ENCODE measurements around the gene SPRYD4.

The SPRYD4 gene

DNA sequence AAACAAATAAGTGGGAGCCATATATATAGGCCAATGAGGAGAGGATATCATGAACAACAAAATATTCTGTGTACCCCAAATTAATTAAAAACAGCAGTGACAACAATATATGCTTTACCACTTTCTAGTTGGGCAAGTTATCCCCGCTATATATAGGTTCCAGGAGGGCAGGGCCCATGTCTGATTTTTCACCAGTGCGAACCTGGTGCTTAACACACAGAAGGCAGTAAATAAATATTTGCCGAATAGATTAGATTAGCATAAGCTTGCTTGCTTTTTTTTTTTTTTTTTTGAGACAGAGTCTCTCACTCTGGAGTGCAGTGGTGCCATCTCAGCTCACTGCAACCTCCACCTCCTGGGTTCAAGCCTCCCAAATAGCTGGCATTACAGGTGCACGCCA lies 10.6 kb upstream of the SPRYD4 start:
- no peak overlapping the region for H3K27ac ChIP-seq (ENCODE audit: low read depth, low read length)
- no peaks in the 10 kb centered on the region for H3K79me2 ChIP-seq (ENCODE audit: control insufficient read depth, low read length)
- no peaks in the 10 kb centered on the region for H3K9me2 ChIP-seq (replicated peaks; ENCODE audit: control insufficient read depth, low read length)
- peaks cover 23% of the 10 kb centered on the region for H3K4me1 ChIP-seq (ENCODE audit: control insufficient read depth, low read length)
- H4K20me1 ChIP-seq (ENCODE audit: control insufficient read depth, insufficient read depth, low read depth, low read length) = no peaks in the 10 kb centered on the region
- H3K9me3 ChIP-seq (ENCODE audit: control insufficient read depth, insufficient read depth, low read length) = no peaks in the 10 kb centered on the region
- no peaks in the 10 kb centered on the region for H3K36me3 ChIP-seq (ENCODE audit: control insufficient read depth, low read length)
- no peaks in the 10 kb centered on the region for H3K27me3 ChIP-seq (ENCODE audit: control insufficient read depth, low read length)
- H3F3A ChIP-seq (ENCODE audit: control insufficient read depth, insufficient read depth) = peaks cover 11% of the 10 kb centered on the region
- no peak overlapping the region for H3K4me2 ChIP-seq (ENCODE audit: low read length)
- no peak for TF ChIP-seq EZH2phosphoT487 (IDR thresholded peaks at IDR 0.05; ENCODE audit: borderline replicate concordance, low read length)
- TF ChIP-seq, protein P1, sequence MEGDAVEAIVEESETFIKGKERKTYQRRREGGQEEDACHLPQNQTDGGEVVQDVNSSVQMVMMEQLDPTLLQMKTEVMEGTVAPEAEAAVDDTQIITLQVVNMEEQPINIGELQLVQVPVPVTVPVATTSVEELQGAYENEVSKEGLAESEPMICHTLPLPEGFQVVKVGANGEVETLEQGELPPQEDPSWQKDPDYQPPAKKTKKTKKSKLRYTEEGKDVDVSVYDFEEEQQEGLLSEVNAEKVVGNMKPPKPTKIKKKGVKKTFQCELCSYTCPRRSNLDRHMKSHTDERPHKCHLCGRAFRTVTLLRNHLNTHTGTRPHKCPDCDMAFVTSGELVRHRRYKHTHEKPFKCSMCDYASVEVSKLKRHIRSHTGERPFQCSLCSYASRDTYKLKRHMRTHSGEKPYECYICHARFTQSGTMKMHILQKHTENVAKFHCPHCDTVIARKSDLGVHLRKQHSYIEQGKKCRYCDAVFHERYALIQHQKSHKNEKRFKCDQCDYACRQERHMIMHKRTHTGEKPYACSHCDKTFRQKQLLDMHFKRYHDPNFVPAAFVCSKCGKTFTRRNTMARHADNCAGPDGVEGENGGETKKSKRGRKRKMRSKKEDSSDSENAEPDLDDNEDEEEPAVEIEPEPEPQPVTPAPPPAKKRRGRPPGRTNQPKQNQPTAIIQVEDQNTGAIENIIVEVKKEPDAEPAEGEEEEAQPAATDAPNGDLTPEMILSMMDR (IDR thresholded peaks at IDR 0.05; ENCODE audit: low read depth, low read length, poor library complexity, severe bottlenecking) = no peak
- no peak overlapping the region for H3K4me3 ChIP-seq (ENCODE audit: low read length)

DNA sequence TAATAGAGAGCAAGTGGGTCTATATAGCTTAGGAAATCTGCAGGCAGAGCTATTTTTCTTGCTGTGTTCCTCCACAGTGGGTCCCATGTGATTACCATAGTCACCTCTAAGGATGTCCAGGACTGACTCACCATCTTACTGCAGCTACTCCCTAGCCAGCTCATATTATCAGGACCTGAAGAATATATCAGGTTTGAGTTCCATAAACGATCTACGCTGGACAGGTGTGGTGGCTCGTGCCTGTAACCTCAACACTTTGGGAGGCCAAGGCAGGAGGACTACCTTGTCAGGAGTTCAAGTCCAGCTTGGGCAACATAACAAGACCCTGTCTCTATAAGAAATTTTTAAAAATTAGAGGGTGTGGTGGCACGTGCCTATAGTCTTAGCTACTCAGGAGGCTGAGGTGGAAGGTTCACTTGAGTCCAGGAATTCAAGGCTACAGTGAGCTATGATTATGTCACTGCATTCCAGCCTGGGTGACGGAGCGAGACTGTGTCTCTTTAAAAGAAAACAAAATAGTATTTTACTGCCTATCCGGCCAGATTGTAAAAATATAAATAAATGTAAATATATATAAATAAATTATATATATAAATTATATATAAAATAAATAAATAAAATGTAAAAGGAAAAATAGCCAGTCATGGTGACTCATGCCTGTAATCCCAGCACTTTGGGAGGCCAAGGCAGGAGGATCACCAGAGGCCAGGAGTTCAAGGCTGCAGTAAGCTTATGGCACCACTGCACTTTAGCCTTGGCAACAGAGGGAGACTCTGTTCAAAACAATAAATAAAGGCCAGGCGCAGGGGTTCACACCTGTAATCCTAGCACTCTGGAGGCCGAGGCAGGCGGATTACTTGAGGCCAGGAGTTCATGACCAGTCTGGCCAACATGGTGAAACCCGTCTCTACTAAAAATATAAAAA lies 6.9 kb upstream of the SPRYD4 start:
- Histone ChIP-seq H3K4me3 (ENCODE audit: low read length) (no peak overlapping the region), H4K20me1 (ENCODE audit: control insufficient read depth, insufficient read depth, low read depth, low read length) (no peaks in the 10 kb centered on the region), H3K9me2 (replicated peaks; ENCODE audit: control insufficient read depth, low read length) (no peaks in the 10 kb centered on the region), H3F3A (ENCODE audit: control insufficient read depth, insufficient read depth) (peaks cover 16% of the 10 kb centered on the region), H3K9me3 (ENCODE audit: control insufficient read depth, insufficient read depth, low read length) (no peaks in the 10 kb centered on the region), H3K27me3 (ENCODE audit: control insufficient read depth, low read length) (no peaks in the 10 kb centered on the region), H3K4me1 (ENCODE audit: control insufficient read depth, low read length) (peaks cover 32% of the 10 kb centered on the region), H3K79me2 (ENCODE audit: control insufficient read depth, low read length) (no peaks in the 10 kb centered on the region), H3K27ac (ENCODE audit: low read depth, low read length) (no peak overlapping the region), H3K36me3 (ENCODE audit: control insufficient read depth, low read length) (no peaks in the 10 kb centered on the region), H3K4me2 (ENCODE audit: low read length) (no peak overlapping the region)
- no peak for TF ChIP-seq EZH2phosphoT487 (IDR thresholded peaks at IDR 0.05; ENCODE audit: borderline replicate concordance, low read length)
- TF ChIP-seq, protein P1 (IDR thresholded peaks at IDR 0.05; ENCODE audit: low read depth, low read length, poor library complexity, severe bottlenecking) = no peak

DNA sequence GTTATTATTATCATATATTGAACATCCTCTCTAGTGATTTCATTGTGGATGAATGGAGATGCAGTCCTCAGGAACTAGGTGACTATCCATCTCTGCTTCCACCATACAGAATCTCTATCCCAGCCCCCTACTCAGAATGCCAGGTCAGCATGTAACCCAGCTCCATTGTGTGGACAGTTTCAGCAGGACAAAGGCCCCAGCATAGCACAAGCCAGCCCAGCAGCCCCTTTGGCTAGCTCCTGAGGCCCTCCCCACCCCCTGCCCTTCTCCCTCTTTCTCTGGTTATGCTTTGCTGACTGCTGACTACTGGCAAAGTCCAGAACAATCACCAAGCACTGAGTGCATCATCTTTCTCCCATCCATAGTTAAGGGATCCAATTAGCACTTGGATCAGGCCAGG lies 5.8 kb upstream of the SPRYD4 start:
- no peak overlapping the region for H3K4me2 ChIP-seq (ENCODE audit: low read length)
- H3K4me1 ChIP-seq (ENCODE audit: control insufficient read depth, low read length) = peaks cover 35% of the 10 kb centered on the region
- no peaks in the 10 kb centered on the region for H3K36me3 ChIP-seq (ENCODE audit: control insufficient read depth, low read length)
- peaks cover 16% of the 10 kb centered on the region for H3F3A ChIP-seq (ENCODE audit: control insufficient read depth, insufficient read depth)
- no peaks in the 10 kb centered on the region for H4K20me1 ChIP-seq (ENCODE audit: control insufficient read depth, insufficient read depth, low read depth, low read length)
- no peak overlapping the region for H3K27ac ChIP-seq (ENCODE audit: low read depth, low read length)
- H3K27me3 ChIP-seq (ENCODE audit: control insufficient read depth, low read length) = no peaks in the 10 kb centered on the region
- no peaks in the 10 kb centered on the region for H3K9me3 ChIP-seq (ENCODE audit: control insufficient read depth, insufficient read depth, low read length)
- no peak overlapping the region for H3K4me3 ChIP-seq (ENCODE audit: low read length)
- TF ChIP-seq, protein P1 (IDR thresholded peaks at IDR 0.05; ENCODE audit: low read depth, low read length, poor library complexity, severe bottlenecking) = no peak
- no peak for TF ChIP-seq EZH2phosphoT487 (IDR thresholded peaks at IDR 0.05; ENCODE audit: borderline replicate concordance, low read length)
- H3K9me2 ChIP-seq (replicated peaks; ENCODE audit: control insufficient read depth, low read length) = no peaks in the 10 kb centered on the region
- H3K79me2 ChIP-seq (ENCODE audit: control insufficient read depth, low read length) = no peaks in the 10 kb centered on the region
